ENCODE data around the gene ATG16L2. TPM values are rescaled to one million over a fixed set of nuclear protein-coding genes. Genes with fewer than 3 reads are reported as not detected.

Gene ATG16L2
- total RNA-seq, 1 donor from 2014 or later, result 9.6 TPM

- H3K27me3 ChIP-seq (ENCODE audit: insufficient read depth, low read length), result no peaks in the 10 kb centered on the region
- H3K4me3 Mint-ChIP-seq (ENCODE audit: unreplicated experiment), result peak overlapping the region; percentile 97
- peaks cover 35% of the 10 kb centered on the region for H3K4me1 ChIP-seq (ENCODE audit: insufficient read depth, low read length)
- H3K27ac ChIP-seq (ENCODE audit: low read depth, low read length), result peak overlapping the region; percentile 96
- peaks cover 2% of the 10 kb centered on the region for H3K9me3 Mint-ChIP-seq (ENCODE audit: unreplicated experiment)
- peak overlapping the region; percentile 90 for H3K27ac Mint-ChIP-seq (ENCODE audit: unreplicated experiment)
- H3K9me3 ChIP-seq (ENCODE audit: insufficient read depth, low read depth, low read length), result no peaks in the 10 kb centered on the region
- FAIRE-seq (no peak), DNase-seq (ENCODE audit: low read depth) (no peak)
- no peaks in the 10 kb centered on the region for H4K20me1 ChIP-seq (ENCODE audit: insufficient read depth, low read length)
- H3K36me3 ChIP-seq (ENCODE audit: insufficient read depth, low read length), result peaks cover 3% of the 10 kb centered on the region
- peak overlapping the region; percentile 99 for H2AFZ ChIP-seq (ENCODE audit: low read depth, low read length)
- peaks cover 22% of the 10 kb centered on the region for H3K4me1 Mint-ChIP-seq (ENCODE audit: low read depth, unreplicated experiment)
- H3K79me2 ChIP-seq (ENCODE audit: insufficient read depth, low read length), result peaks cover 17% of the 10 kb centered on the region
- TF ChIP-seq CTCF (IDR thresholded peaks at IDR 0.05; ENCODE audit: insufficient read depth, low read depth, low read length) (no peak), EZH2 (IDR thresholded peaks at IDR 0.05; ENCODE audit: insufficient read depth, low read length) (no peak)
- H3K4me3 ChIP-seq (ENCODE audit: insufficient read depth, low read depth, low read length), result peak overlapping the region; percentile 78
- H3K4me2 ChIP-seq (ENCODE audit: low read length), result peak overlapping the region; percentile 97
- H3K9ac ChIP-seq (ENCODE audit: low read length), result peak overlapping the region; percentile 93
- H3K36me3 Mint-ChIP-seq (ENCODE audit: low read depth, unreplicated experiment), result peaks cover 14% of the 10 kb centered on the region
- H3K27me3 Mint-ChIP-seq (ENCODE audit: low read depth, unreplicated experiment), result peaks cover 2% of the 10 kb centered on the region
Measured at GRCh38 chr11:72815110-72815618, 953 bp downstream of the ATG16L2 start.

- Histone ChIP-seq H2AFZ (ENCODE audit: low read depth, low read length) (no peak overlapping the region), H3K36me3 (ENCODE audit: insufficient read depth, low read length) (peaks cover 3% of the 10 kb centered on the region), H3K27me3 (ENCODE audit: insufficient read depth, low read length) (no peaks in the 10 kb centered on the region), H3K4me3 (ENCODE audit: insufficient read depth, low read depth, low read length) (no peak overlapping the region), H3K27ac (ENCODE audit: low read depth, low read length) (no peak overlapping the region), H3K4me2 (ENCODE audit: low read length) (no peak overlapping the region), H3K4me1 (ENCODE audit: insufficient read depth, low read length) (peaks cover 40% of the 10 kb centered on the region), H3K79me2 (ENCODE audit: insufficient read depth, low read length) (peaks cover 17% of the 10 kb centered on the region), H3K9me3 (ENCODE audit: insufficient read depth, low read depth, low read length) (no peaks in the 10 kb centered on the region), H3K9ac (ENCODE audit: low read length) (no peak overlapping the region), H4K20me1 (ENCODE audit: insufficient read depth, low read length) (no peaks in the 10 kb centered on the region)
- Mint-ChIP-seq H3K27ac (ENCODE audit: unreplicated experiment) (no peak overlapping the region), H3K4me3 (ENCODE audit: unreplicated experiment) (no peak overlapping the region), H3K27me3 (ENCODE audit: low read depth, unreplicated experiment) (peaks cover 2% of the 10 kb centered on the region), H3K4me1 (ENCODE audit: low read depth, unreplicated experiment) (peaks cover 22% of the 10 kb centered on the region), H3K36me3 (ENCODE audit: low read depth, unreplicated experiment) (peaks cover 13% of the 10 kb centered on the region), H3K9me3 (ENCODE audit: unreplicated experiment) (peaks cover 2% of the 10 kb centered on the region)
- TF ChIP-seq CTCF (IDR thresholded peaks at IDR 0.05; ENCODE audit: insufficient read depth, low read depth, low read length) (no peak), EZH2 (IDR thresholded peaks at IDR 0.05; ENCODE audit: insufficient read depth, low read length) (no peak)
- FAIRE-seq (no peak), DNase-seq (ENCODE audit: low read depth) (no peak)
Measured at GRCh38 chr11:72816404-72816990, 2.3 kb downstream of the ATG16L2 start.

DNA sequence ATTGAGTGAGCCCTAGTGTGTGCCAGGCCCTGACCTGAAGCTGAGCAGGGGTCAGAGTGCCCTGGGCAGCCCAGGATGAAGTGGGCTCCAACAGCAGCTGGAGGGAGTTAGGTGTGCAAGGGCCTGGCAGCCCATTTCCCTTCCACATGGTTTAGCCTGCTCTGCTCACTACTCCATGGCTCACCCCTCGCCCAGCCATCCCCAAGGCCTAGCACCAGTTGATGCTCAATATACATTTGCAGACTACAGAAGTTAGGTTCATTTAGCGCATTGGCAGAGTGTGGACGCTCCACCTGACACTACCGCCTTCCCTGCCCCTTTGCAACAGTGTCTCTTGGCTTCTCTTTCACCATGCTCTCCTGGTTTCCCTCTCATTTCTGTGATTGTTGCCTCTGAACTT is 3.8 kb downstream of the ATG16L2 start:
- H3K4me1 Mint-ChIP-seq (ENCODE audit: low read depth, unreplicated experiment), result peaks cover 17% of the 10 kb centered on the region

More for the DNA sequence above, 3.8 kb downstream of the ATG16L2 start:
- Histone ChIP-seq H3K27me3 (ENCODE audit: insufficient read depth, low read length) (no peaks in the 10 kb centered on the region), H3K79me2 (ENCODE audit: insufficient read depth, low read length) (peaks cover 7% of the 10 kb centered on the region), H3K4me1 (ENCODE audit: insufficient read depth, low read length) (peaks cover 40% of the 10 kb centered on the region), H3K9ac (ENCODE audit: low read length) (no peak overlapping the region), H4K20me1 (ENCODE audit: insufficient read depth, low read length) (no peaks in the 10 kb centered on the region), H3K4me2 (ENCODE audit: low read length) (no peak overlapping the region), H3K27ac (ENCODE audit: low read depth, low read length) (no peak overlapping the region), H3K36me3 (ENCODE audit: insufficient read depth, low read length) (peaks cover 3% of the 10 kb centered on the region), H3K4me3 (ENCODE audit: insufficient read depth, low read depth, low read length) (no peak overlapping the region), H2AFZ (ENCODE audit: low read depth, low read length) (no peak overlapping the region), H3K9me3 (ENCODE audit: insufficient read depth, low read depth, low read length) (no peaks in the 10 kb centered on the region)
- Mint-ChIP-seq H3K4me3 (ENCODE audit: unreplicated experiment) (no peak overlapping the region), H3K36me3 (ENCODE audit: low read depth, unreplicated experiment) (peaks cover 13% of the 10 kb centered on the region), H3K27ac (ENCODE audit: unreplicated experiment) (no peak overlapping the region), H3K9me3 (ENCODE audit: unreplicated experiment) (peaks cover 2% of the 10 kb centered on the region), H3K27me3 (ENCODE audit: low read depth, unreplicated experiment) (peaks cover 2% of the 10 kb centered on the region)
- no peak for DNase-seq (ENCODE audit: low read depth)
- TF ChIP-seq CTCF (IDR thresholded peaks at IDR 0.05; ENCODE audit: insufficient read depth, low read depth, low read length) (no peak), EZH2 (IDR thresholded peaks at IDR 0.05; ENCODE audit: insufficient read depth, low read length) (no peak)
- no peak for FAIRE-seq

All from astrocyte (in vitro differentiated cells and primary cell).